ENCODE data around the gene TCERG1L.

GRCh38 chr10:131354380-131354779 is 42.9 kb upstream of the TCERG1L start:
- no peak for TF ChIP-seq CTCF (IDR thresholded peaks at IDR 0.05; ENCODE audit: poor library complexity)
- TF ChIP-seq EZH2 (IDR thresholded peaks at IDR 0.05; ENCODE audit: borderline replicate concordance) = no peak
